Measurements from ENCODE around the gene NEFH.

DNA sequence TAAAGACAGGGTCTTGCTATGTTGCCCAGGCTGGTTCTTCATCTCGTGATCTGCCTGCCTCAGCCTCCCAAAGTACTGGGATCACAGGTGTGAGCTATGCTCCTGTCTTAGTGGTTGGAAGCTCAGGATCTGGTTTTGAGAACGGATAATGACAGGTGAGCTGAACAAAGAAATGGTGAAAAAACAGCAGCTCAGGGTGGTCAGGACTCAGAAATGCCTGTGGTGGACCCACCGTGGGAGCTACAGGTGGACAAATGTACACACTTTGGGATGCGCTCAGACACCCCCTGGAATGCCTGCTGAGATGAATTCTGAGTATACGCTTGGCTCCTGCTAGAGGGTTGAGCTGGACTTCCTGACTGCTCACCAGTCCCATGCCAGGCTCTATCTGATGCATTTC, 32.1 kb upstream of the NEFH start:
- TF ChIP-seq CTCF (IDR thresholded peaks at IDR 0.05; ENCODE audit: low read length), result no peak
- TF ChIP-seq EZH2 (IDR thresholded peaks at IDR 0.05; ENCODE audit: borderline replicate concordance, low read length), result no peak

Data from OCI-LY1 (cell line).